Smooth muscle cell of trachea (primary cell): Measurements from ENCODE around the gene TMEM120B. TPM values are rescaled to one million over a fixed set of nuclear protein-coding genes. Genes with fewer than 3 reads are reported as not detected.

ENCODE experiments used
- total RNA-seq: library from RNA; depleted of rRNA; stranded (reverse); fragments of >200 nt; gene quantifications from 2 replicates; pipeline ENCODE4 v1.2.1, GENCODE V29; 2014

TMEM120B gene
- 11.5 and 17.5 TPM in 2 replicates for total RNA-seq

GRCh38 chr12:121712461-121713256 is at the start of gene TMEM120B:
Gene TMEM120B, plus strand, starts transcription at chr12:121712752. Its CDS starts 144 bp downstream, at chr12:121712896.

GRCh38 chr12:121669521-121669900 is 43.0 kb upstream of the TMEM120B start, which contains the start of gene MORN3:
Gene MORN3, minus strand, starts transcription at chr12:121669654. Its CDS starts 171 bp downstream, at chr12:121669483.

GRCh38 chr12:121793440-121793837 is 80.9 kb downstream of the TMEM120B start, which contains the start of gene RHOF:
Gene RHOF, minus strand, starts transcription at chr12:121793688. Its CDS starts 55 bp downstream, at chr12:121793633.

GRCh38 chr12:121803861-121804416 is 91.4 kb downstream of the TMEM120B start, which contains the start of gene SETD1B:
Gene SETD1B, plus strand, starts transcription at chr12:121804009. Its CDS starts 729 bp downstream, at chr12:121804738.

Other genes with a start within 250 kb of the TMEM120B start
- 41.7 and 47.5 TPM in 2 replicates for gene KDM2B, start 131.7 kb upstream of the TMEM120B start, total RNA-seq
- 8.3 and 14.4 TPM in 2 replicates for gene ORAI1, start 86.2 kb upstream of the TMEM120B start, total RNA-seq
- 0.33 and 0.73 TPM in 2 replicates for gene MORN3, start 43.1 kb upstream of the TMEM120B start, total RNA-seq
- gene RHOF, start 80.9 kb downstream of the TMEM120B start, total RNA-seq, result 8.8 and 9.3 TPM in 2 replicates
- gene SETD1B, start 91.3 kb downstream of the TMEM120B start, total RNA-seq, result 5.1 and 7.4 TPM in 2 replicates
- 0.66 and 1.3 TPM in 2 replicates for gene HPD, start 146.1 kb downstream of the TMEM120B start, total RNA-seq
- 94.4 and 139 TPM in 2 replicates for gene PSMD9, start 176.0 kb downstream of the TMEM120B start, total RNA-seq
- 1.6 and 4.8 TPM in 2 replicates for gene CFAP251, start 205.8 kb downstream of the TMEM120B start, total RNA-seq